HG02798 (cell line): ENCODE results near the gene TESK1.
"Not testable (repeated sequence)": the region's sequence is repeated elsewhere in the genome, so short reads cannot be mapped to it uniquely, and the experiment has no call there.

Experiments used
- ATAC-seq: cut with Tn5 transposase; IDR thresholded peaks from one replicate; pipeline ENCODE4 v1.9.1; 2021; ENCODE audit warnings: mild to moderate bottlenecking; ENCODE audit not compliant: unreplicated experiment, poor library complexity

The TESK1 gene

GRCh38 chr9:35640431-35640830 is 35.4 kb downstream of the TESK1 start:
- not testable (repeated sequence) for ATAC-seq

GRCh38 chr9:35641478-35641877 is 36.4 kb downstream of the TESK1 start:
- not testable (repeated sequence) for ATAC-seq

GRCh38 chr9:35643046-35643445 is 38.0 kb downstream of the TESK1 start:
- ATAC-seq, result no peak

- not testable (repeated sequence) for ATAC-seq
Measured at GRCh38 chr9:35645736-35646135, 40.7 kb downstream of the TESK1 start.

GRCh38 chr9:35646153-35646532 is 41.1 kb downstream of the TESK1 start:
- ATAC-seq, result no peak

- ATAC-seq, result peak; percentile 88
Measured at GRCh38 chr9:35646533-35647265, 41.6 kb downstream of the TESK1 start.

GRCh38 chr9:35649431-35650340 is 44.6 kb downstream of the TESK1 start:
- no peak for ATAC-seq

GRCh38 chr9:35650341-35651158 is 45.5 kb downstream of the TESK1 start, which contains the start of gene SIT1:
Gene SIT1 (minus strand): TSS chr9:35650931. CDS start chr9:35650853, 78 bp downstream.
- no peak for ATAC-seq

- no peak for ATAC-seq
Measured at GRCh38 chr9:35651956-35652828, 47.1 kb downstream of the TESK1 start.

- no peak for ATAC-seq
Measured at GRCh38 chr9:35652829-35653209, 47.8 kb downstream of the TESK1 start.

GRCh38 chr9:35653611-35654010 is 48.5 kb downstream of the TESK1 start:
- no peak for ATAC-seq

GRCh38 chr9:35656348-35656747 is 51.3 kb downstream of the TESK1 start:
- ATAC-seq, result no peak

GRCh38 chr9:35656831-35657545 is 51.9 kb downstream of the TESK1 start:
- ATAC-seq, result no peak

- ATAC-seq, result peak; percentile 90
Measured at GRCh38 chr9:35657546-35658136, 52.6 kb downstream of the TESK1 start, which contains the start of gene RMRP. Gene RMRP (minus strand): TSS chr9:35658019.

- ATAC-seq, result peak; percentile 75
Measured at GRCh38 chr9:35658137-35658967, 53.3 kb downstream of the TESK1 start, which contains the start of gene CCDC107. Gene CCDC107 (plus strand): TSS chr9:35658292. CDS start chr9:35658380, 88 bp downstream.

- no peak for ATAC-seq
Measured at GRCh38 chr9:35658968-35659220, 53.8 kb downstream of the TESK1 start.

GRCh38 chr9:35659340-35659739 is 54.3 kb downstream of the TESK1 start:
- ATAC-seq, result no peak
